ENCODE results near the gene FXYD3.
"Not testable (repeated sequence)": the region's sequence is repeated elsewhere in the genome, so short reads cannot be mapped to it uniquely, and the experiment has no call there.

The FXYD3 gene

DNA sequence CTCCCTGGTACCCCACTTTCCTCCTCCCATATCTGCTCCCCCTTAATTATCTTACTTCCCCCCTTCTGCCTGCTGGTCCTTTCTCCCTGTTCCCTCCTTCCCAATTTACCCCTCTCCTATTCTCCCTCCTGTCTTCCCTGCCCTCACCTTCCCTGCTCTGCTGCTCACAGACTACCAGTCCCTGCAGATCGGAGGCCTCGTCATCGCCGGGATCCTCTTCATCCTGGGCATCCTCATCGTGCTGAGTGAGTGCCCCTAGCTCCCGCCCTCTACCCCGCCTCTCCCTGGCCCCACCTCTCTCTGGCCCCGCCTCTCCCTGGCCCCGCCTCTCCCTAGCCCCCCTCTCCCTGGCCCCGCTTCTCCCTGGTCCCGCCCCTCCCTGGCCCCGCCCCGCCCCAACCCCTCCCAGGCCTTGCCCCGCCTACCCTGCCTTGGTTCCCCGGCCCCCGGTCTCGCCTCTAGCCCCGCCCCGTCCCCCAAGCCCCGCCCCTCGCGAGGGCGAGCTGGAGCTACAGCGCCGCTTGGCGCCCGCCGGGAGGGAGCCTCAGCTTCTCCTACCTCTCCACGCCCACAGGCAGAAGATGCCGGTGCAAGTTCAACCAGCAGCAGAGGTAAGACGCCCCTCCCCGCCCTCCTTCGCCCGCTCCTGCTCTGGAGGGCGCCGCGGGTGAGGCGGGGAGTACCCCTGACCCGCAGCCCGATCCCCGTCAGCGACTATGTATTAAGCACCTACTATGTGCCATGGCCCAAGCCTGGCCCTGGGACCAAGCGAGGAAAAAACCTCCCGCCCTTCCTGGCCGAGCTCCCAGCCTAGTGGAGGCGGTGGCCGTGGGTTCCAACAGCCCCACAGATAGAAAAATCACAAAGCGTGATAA, 25.6 kb downstream of the FXYD3 start:
- peak; percentile 90 for DNase-seq (ENCODE audit: low spot score)
- H3K27me3 Mint-ChIP-seq (ENCODE audit: low read depth): peaks cover 31% of the 10 kb centered on the region
- H3K9me3 Mint-ChIP-seq: no peaks in the 10 kb centered on the region
- peak overlapping the region; percentile 71 for H3K4me3 Mint-ChIP-seq
- H3K27ac Mint-ChIP-seq: peak overlapping the region; percentile 78
- no peaks in the 10 kb centered on the region for H3K36me3 Mint-ChIP-seq (ENCODE audit: low read depth)
- H3K4me1 Mint-ChIP-seq (ENCODE audit: low read depth): peaks cover 18% of the 10 kb centered on the region

DNA sequence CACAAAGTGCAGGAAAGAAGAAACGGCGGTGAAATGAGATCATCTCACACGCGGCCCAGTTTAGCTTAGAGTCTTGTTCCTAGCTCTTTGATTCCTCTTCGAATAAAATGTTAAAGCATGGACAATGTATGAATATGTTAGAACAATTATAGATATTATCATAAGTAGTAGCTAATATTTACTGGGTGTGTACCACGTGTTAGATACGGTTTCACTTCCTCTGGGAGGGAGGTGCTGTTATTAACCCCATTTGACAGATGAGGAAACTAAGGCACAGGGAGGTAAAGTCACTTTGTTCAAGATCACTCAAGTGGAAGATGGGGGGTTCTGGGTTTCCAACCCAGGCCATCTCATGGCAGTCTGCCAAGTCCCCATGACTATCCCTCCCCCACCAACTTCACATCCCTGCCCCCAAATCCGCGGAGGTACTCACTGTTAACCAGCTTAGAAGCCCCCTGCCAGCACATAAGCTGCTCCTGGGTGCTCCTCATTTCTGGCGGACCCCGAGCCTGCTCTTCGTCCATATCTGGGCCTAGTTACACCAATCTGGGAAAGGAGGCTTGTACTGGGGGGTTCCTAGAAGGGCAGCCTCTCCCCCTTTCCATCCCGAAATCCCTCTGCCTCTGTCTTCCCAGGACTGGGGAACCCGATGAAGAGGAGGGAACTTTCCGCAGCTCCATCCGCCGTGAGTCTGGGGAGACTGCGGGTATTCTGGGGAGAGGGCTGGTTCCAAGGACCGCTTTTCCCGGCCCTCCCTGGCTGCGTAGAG, 26.4 kb downstream of the FXYD3 start:
- no peak overlapping the region for H3K27ac Mint-ChIP-seq
- DNase-seq (ENCODE audit: low spot score): no peak
- peaks cover 21% of the 10 kb centered on the region for H3K4me1 Mint-ChIP-seq (ENCODE audit: low read depth)
- peak overlapping the region; percentile 71 for H3K4me3 Mint-ChIP-seq
- no peaks in the 10 kb centered on the region for H3K36me3 Mint-ChIP-seq (ENCODE audit: low read depth)
- no peaks in the 10 kb centered on the region for H3K9me3 Mint-ChIP-seq
- H3K27me3 Mint-ChIP-seq (ENCODE audit: low read depth): peaks cover 35% of the 10 kb centered on the region

DNA sequence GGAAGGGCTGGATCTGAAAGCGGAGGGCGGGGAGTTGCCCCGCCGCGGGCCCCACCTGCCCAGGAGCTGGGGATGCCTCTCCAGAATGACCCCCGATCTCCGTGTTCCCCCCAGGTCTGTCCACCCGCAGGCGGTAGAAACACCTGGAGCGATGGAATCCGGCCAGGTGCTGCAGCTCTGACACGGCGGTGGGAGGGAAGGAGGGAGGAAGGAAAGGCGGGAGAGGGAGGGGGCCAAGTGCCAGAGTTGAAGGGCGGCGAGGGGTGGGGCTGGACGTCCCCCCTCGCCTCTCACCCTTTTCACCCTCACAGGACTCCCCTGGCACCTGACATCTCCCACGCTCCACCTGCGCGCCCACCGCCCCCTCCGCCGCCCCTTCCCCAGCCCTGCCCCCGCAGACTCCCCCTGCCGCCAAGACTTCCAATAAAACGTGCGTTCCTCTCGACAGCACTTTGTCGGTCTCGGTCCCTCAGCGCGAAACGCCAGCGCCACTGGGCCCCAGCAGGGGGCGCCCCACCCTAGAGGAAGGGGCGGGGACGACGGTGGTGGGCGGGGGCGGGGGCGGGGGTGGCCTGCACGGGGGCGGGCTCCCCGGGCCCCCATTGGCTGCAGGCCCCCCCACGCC, 27.1 kb downstream of the FXYD3 start:
- peak overlapping the region; percentile 61 for H3K4me3 Mint-ChIP-seq
- DNase-seq (ENCODE audit: low spot score): peak; percentile 44
- H3K27me3 Mint-ChIP-seq (ENCODE audit: low read depth): peaks cover 35% of the 10 kb centered on the region
- peaks cover 21% of the 10 kb centered on the region for H3K4me1 Mint-ChIP-seq (ENCODE audit: low read depth)
- no peak overlapping the region for H3K27ac Mint-ChIP-seq
- H3K36me3 Mint-ChIP-seq (ENCODE audit: low read depth): no peaks in the 10 kb centered on the region
- no peaks in the 10 kb centered on the region for H3K9me3 Mint-ChIP-seq

GRCh38 chr19:35143231-35143715, 27.6 kb downstream of the FXYD3 start, which contains the start of gene FXYD7:
Gene FXYD7, plus strand, starts transcription at chr19:35143255. Its CDS starts 79 bp downstream, at chr19:35143334.
- no peak for DNase-seq (ENCODE audit: low spot score)
- peaks cover 21% of the 10 kb centered on the region for H3K4me1 Mint-ChIP-seq (ENCODE audit: low read depth)
- no peak within 1 kb of the TSS for H3K27ac Mint-ChIP-seq
- peak within 1 kb of the TSS; percentile 71 for H3K4me3 Mint-ChIP-seq
- H3K36me3 Mint-ChIP-seq (ENCODE audit: low read depth): no peaks in the 10 kb centered on the region
- peaks cover 35% of the 10 kb centered on the region for H3K27me3 Mint-ChIP-seq (ENCODE audit: low read depth)
- H3K9me3 Mint-ChIP-seq: no peaks in the 10 kb centered on the region

DNA sequence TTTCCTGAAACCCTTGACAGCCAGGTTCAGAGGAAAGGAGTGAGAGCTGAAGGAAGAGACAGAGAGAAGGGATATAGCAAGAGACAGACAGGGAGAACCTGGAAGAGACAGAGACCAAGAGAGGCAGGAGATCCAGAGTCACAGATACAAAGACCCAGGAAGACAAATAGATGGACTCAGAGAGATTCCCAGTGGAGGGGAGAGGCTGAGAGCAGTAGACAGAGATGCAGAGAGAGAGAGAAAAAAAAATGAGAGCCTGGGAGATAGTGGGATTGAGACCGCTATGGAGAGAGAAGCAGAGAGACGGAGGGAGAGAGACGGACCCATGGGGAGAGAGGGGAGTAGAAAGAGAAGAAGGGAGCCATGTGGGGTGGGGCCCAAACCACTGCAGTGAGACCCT, 28.2 kb downstream of the FXYD3 start:
- no peaks in the 10 kb centered on the region for H3K9me3 Mint-ChIP-seq
- H3K27ac Mint-ChIP-seq: no peak overlapping the region
- H3K27me3 Mint-ChIP-seq (ENCODE audit: low read depth): peaks cover 35% of the 10 kb centered on the region
- H3K4me3 Mint-ChIP-seq: no peak overlapping the region
- H3K4me1 Mint-ChIP-seq (ENCODE audit: low read depth): peaks cover 21% of the 10 kb centered on the region
- H3K36me3 Mint-ChIP-seq (ENCODE audit: low read depth): no peaks in the 10 kb centered on the region
- DNase-seq (ENCODE audit: low spot score): no peak

DNA sequence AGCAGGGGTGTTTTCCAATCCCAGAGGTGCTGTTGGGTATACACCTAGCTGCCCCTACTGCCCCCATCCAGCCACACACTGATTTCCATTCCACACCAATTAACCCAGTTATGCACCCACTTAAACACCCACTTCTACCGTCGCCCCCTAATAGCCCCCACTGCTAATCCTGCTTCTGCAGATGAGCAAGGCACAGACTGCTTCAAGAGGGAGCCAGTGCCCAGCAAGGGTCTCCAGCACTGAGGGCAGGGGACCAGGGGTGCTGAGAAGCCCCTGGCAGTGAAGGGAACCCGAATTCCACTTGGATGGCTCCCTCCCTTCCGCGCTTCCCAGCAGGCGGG, 28.6 kb downstream of the FXYD3 start:
- Mint-ChIP-seq H3K4me3 (no peak overlapping the region), H3K9me3 (no peaks in the 10 kb centered on the region), H3K27me3 (ENCODE audit: low read depth) (peaks cover 35% of the 10 kb centered on the region), H3K27ac (no peak overlapping the region), H3K36me3 (ENCODE audit: low read depth) (no peaks in the 10 kb centered on the region), H3K4me1 (ENCODE audit: low read depth) (peaks cover 21% of the 10 kb centered on the region)
- DNase-seq (ENCODE audit: low spot score): no peak

- H3K4me1 Mint-ChIP-seq (ENCODE audit: low read depth): peaks cover 21% of the 10 kb centered on the region
- peaks cover 35% of the 10 kb centered on the region for H3K27me3 Mint-ChIP-seq (ENCODE audit: low read depth)
- no peak for DNase-seq (ENCODE audit: low spot score)
- H3K36me3 Mint-ChIP-seq (ENCODE audit: low read depth): no peaks in the 10 kb centered on the region
- no peaks in the 10 kb centered on the region for H3K9me3 Mint-ChIP-seq
- H3K4me3 Mint-ChIP-seq: no peak overlapping the region
- no peak overlapping the region for H3K27ac Mint-ChIP-seq
Observed at GRCh38 chr19:35144600-35145436, 29.2 kb downstream of the FXYD3 start.

DNA sequence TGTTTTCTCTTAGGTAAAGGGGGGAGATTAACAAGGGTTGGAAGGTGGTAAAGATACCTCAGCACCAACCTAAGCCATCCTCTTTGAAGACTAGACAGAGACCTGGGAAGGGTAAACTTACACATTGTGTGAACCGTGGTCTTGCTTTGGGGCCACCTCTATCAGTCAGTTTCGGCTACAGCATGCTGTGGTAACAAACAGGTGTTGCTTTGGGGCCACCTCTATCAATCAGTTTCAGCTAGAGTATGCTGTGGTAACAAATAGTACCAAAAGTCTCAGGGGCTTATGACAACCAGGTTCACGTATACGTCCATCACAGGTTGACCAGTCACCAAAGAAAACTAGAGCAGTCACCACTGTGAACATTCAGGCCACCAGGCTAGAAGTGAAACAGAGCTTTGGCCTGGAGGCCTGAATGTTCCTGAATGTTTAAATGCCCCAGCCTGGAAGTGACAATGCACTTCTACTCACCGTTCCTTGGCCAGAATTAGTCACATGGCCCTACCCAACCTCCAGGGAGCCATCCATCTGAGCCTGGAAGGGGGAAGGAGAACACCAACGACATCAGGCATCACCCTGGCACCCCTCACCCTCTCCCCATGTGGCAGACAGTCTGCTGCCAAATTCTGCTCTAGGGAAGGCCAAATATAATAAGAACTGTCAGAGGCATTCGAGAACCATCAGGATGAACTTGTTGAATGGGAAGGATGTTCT, 31.3 kb downstream of the FXYD3 start:
- peaks cover 27% of the 10 kb centered on the region for H3K27me3 Mint-ChIP-seq (ENCODE audit: low read depth)
- no peaks in the 10 kb centered on the region for H3K36me3 Mint-ChIP-seq (ENCODE audit: low read depth)
- H3K4me1 Mint-ChIP-seq (ENCODE audit: low read depth): peaks cover 14% of the 10 kb centered on the region
- no peak overlapping the region for H3K4me3 Mint-ChIP-seq
- H3K9me3 Mint-ChIP-seq: no peaks in the 10 kb centered on the region
- no peak overlapping the region for H3K27ac Mint-ChIP-seq
- DNase-seq (ENCODE audit: low spot score): no peak

DNA sequence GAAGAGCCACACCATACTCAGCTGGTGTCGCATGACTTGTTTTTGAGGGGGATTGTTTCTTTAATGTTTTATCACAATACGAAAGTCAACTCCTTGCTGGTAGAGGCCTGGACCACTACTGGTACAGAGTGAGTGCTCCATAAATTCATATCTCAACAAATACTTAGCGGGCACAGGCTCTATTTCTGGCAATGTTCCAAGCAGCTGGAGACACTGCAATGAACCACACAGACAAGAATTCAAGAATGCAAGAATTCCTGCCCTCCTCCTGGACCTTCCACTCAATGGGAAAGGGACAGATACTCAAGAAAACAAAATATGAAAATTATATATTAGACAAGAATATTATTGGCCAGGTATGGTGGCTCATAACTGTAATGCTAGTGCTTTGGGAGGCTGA, 33.8 kb downstream of the FXYD3 start:
- Mint-ChIP-seq H3K27ac (no peak overlapping the region), H3K4me1 (ENCODE audit: low read depth) (peaks cover 19% of the 10 kb centered on the region), H3K36me3 (ENCODE audit: low read depth) (peaks cover 4% of the 10 kb centered on the region), H3K9me3 (no peaks in the 10 kb centered on the region), H3K27me3 (ENCODE audit: low read depth) (peaks cover 21% of the 10 kb centered on the region), H3K4me3 (no peak overlapping the region)
- DNase-seq (ENCODE audit: low spot score): no peak

GRCh38 chr19:35150445-35150844, 34.8 kb downstream of the FXYD3 start:
- Mint-ChIP-seq H3K9me3 (no peaks in the 10 kb centered on the region), H3K36me3 (ENCODE audit: low read depth) (peaks cover 11% of the 10 kb centered on the region), H3K4me3 (no peak overlapping the region), H3K4me1 (ENCODE audit: low read depth) (peaks cover 22% of the 10 kb centered on the region), H3K27me3 (ENCODE audit: low read depth) (peaks cover 12% of the 10 kb centered on the region), H3K27ac (no peak overlapping the region)
- no peak for DNase-seq (ENCODE audit: low spot score)

GRCh38 chr19:35151273-35152065, 35.8 kb downstream of the FXYD3 start:
- Mint-ChIP-seq H3K36me3 (ENCODE audit: low read depth) (peaks cover 20% of the 10 kb centered on the region), H3K27ac (no peak overlapping the region), H3K4me3 (no peak overlapping the region), H3K9me3 (no peaks in the 10 kb centered on the region), H3K27me3 (ENCODE audit: low read depth) (peaks cover 10% of the 10 kb centered on the region), H3K4me1 (ENCODE audit: low read depth) (peaks cover 29% of the 10 kb centered on the region)
- no peak for DNase-seq (ENCODE audit: low spot score)

DNA sequence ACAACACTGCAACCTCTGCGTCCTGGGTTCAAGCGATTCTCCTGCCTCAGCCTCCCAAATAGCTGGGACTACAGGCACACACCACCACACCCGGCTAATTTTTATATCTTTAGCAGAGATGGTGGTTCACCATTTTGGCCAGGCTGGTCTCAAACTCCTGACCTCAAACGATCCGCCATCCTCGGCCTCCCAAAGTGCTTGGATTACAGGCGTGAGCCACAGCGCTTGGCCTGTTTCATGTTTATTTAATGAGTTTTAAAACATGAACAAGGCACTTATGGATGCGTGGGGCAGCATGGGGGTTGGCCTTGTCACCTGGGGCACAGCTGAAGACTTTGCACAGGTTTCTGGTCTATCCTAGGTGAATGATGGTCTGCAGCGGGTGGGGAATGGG, 37.5 kb downstream of the FXYD3 start:
- H3K4me3 Mint-ChIP-seq: peak overlapping the region; percentile 100

More for the DNA sequence above, 37.5 kb downstream of the FXYD3 start:
- H3K27ac Mint-ChIP-seq; DNase-seq (ENCODE audit: low spot score); H3K27me3 Mint-ChIP-seq (ENCODE audit: low read depth); H3K9me3 Mint-ChIP-seq: not testable (repeated sequence)
- peaks cover 35% of the 10 kb centered on the region for H3K36me3 Mint-ChIP-seq (ENCODE audit: low read depth)
- H3K4me1 Mint-ChIP-seq (ENCODE audit: low read depth): peaks cover 35% of the 10 kb centered on the region

All from T-helper 2 cell treated with Interferon-gamma antibody and Interleukin-4, amounts not matched to agents 5 μg/mL and 100 μg/mL, for 36 hours (primary cell).